HG02840 (cell line): ENCODE data around the gene LIN37.
"Not testable (repeated sequence)": the region's sequence is repeated elsewhere in the genome, so short reads cannot be mapped to it uniquely, and the experiment has no call there.

Experiments used
- ATAC-seq: cut with Tn5 transposase; IDR thresholded peaks from one replicate; pipeline ENCODE4 v1.9.1; 2021; ENCODE audit warnings: mild to moderate bottlenecking, moderate library complexity, moderate number of reproducible peaks; ENCODE audit not compliant: unreplicated experiment, low FRiP score

The LIN37 gene

DNA sequence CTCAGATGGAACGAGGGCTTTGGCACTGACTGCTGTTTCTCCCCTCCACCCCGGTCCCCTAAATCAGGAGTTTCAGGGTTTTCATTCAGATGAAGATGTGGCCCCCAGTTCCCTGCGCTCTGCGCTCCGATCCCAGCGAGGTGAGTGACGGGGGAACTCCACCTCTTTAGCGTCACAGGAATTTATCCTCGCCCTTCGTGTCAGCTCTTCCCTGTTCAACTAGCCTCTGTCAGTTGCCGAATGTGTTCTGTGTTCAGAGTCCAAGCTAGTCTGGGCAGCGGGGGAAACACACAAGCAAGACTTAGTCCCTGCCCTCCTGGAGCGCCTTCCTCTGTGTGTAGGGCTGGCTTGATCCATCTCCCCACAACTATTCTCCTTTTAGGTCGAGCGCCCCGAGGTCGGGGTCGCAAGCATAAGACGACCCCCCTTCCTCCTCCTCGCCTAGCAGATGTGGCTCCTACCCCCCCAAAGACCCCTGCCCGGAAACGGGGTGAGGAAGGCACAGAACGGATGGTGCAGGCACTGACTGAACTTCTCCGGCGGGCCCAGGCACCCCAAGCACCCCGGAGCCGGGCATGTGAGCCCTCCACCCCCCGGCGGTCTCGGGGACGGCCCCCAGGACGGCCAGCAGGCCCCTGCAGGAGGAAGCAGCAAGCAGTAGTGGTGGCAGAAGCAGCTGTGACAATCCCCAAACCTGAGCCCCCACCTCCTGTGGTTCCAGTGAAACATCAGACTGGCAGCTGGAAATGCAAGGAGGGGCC is 28.8 kb upstream of the LIN37 start:
- ATAC-seq: no peak

DNA sequence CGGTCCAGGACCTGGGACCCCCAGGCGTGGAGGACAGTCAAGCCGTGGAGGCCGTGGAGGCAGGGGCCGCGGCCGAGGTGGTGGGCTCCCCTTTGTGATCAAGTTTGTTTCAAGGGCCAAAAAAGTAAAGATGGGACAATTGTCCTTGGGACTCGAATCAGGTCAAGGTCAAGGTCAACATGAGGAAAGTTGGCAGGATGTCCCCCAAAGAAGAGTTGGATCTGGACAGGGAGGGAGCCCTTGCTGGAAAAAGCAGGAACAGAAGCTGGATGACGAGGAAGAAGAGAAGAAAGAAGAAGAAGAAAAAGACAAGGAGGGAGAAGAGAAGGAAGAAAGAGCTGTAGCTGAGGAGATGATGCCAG is 28.2 kb upstream of the LIN37 start:
- no peak for ATAC-seq

DNA sequence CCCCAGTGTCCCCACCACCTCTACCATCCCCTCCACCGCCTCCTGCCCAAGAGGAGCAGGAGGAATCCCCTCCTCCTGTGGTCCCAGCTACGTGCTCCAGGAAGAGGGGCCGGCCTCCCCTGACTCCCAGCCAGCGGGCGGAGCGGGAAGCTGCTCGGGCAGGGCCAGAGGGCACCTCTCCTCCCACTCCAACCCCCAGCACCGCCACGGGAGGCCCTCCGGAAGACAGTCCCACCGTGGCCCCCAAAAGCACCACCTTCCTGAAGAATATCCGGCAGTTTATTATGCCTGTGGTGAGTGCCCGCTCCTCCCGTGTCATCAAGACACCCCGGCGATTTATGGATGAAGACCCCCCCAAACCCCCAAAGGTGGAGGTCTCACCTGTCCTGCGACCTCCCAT is 27.7 kb upstream of the LIN37 start:
- no peak for ATAC-seq

DNA sequence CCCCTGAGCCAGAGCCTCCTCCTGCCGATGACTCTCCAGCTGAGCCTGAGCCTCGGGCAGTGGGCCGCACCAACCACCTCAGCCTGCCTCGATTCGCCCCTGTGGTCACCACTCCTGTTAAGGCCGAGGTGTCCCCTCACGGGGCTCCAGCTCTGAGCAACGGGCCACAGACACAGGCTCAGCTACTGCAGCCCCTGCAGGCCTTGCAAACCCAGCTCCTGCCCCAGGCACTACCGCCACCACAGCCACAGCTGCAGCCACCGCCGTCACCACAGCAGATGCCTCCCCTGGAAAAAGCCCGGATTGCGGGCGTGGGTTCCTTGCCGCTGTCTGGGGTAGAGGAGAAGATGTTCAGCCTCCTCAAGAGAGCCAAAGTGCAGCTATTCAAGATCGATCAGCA is 27.0 kb upstream of the LIN37 start:
- no peak for ATAC-seq

DNA sequence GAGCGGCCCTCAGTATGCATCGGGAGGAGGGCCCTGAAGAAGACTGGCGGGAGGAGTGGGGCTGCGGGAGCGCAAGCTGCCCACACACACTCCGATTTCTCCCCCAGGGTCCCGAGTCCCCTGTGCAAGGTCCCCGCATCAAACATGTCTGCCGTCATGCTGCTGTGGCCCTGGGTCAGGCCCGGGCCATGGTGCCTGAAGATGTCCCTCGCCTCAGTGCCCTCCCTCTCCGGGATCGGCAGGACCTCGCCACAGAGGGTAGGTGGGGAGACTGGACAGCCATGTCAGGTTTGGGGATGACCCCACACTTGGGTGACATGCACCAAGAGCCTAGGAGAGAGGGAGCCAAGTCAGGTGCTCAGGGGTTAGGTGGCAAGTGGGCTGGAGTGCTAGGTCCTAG is 25.9 kb upstream of the LIN37 start:
- no peak for ATAC-seq

DNA sequence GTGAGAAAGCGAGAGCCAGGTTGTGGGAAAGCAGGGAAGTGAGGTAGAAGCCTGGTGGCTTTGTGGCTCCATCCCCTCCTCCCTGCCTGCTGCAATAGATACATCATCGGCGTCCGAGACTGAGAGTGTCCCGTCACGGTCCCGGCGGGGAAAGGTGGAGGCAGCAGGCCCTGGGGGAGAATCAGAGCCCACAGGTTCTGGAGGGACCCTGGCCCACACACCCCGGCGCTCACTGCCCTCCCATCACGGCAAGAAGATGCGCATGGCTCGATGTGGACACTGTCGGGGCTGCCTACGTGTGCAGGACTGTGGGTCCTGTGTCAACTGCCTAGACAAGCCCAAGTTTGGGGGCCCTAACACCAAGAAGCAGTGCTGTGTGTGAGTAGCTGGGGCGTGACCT is 25.5 kb upstream of the LIN37 start:
- no peak for ATAC-seq

DNA sequence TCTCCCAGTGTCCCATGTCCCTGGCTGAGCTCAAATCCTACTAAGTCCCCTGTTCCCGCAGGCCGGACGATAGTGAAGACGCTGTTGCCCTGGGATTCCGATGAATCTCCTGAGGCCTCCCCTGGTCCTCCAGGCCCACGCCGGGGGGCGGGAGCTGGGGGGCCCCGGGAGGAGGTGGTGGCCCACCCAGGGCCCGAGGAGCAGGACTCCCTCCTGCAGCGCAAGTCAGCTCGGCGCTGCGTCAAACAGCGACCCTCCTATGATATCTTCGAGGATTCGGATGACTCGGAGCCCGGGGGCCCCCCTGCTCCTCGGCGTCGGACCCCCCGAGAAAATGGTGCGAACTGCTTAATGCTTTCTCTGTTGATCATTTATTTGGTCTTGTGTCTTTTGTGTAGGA is 24.7 kb upstream of the LIN37 start:
- ATAC-seq: no peak

DNA sequence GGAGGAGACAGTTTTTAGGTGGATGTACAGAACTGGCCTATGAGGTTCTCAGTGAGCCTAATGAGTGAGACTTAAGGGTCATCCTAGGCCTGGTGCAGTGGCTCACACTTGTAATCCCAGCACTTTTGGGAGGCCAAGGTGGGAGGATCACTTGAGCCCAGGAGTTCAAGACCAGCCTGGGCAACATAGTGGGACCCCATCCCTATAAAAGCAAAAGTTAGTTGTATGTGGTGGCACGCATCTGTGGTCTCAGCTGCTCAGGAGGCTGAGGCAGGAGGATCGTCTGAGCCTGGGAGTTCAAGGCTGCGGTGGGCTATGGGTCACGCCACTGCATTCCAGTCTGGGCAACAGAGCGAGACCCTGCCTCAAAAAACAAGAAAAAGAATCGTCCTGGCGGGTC is 24.2 kb upstream of the LIN37 start:
- ATAC-seq: not testable (repeated sequence)

DNA sequence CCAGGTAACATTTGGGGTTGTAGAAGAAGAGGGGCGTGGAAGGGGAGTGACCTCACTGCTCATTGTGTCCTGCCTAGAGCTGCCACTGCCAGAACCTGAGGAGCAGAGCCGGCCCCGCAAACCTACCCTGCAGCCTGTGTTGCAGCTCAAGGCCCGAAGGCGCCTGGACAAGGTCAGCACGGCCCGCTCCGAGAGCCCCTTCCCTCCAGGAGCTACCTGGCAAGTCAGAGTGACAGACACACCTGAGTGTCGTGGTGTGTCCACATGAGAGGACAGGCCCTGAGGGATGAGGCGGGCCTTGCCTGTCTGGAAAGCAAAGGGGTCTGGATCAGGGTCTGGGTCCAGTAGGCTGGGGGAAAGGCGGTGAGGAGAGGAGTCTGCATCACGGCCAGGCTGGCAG is 23.8 kb upstream of the LIN37 start:
- no peak for ATAC-seq

DNA sequence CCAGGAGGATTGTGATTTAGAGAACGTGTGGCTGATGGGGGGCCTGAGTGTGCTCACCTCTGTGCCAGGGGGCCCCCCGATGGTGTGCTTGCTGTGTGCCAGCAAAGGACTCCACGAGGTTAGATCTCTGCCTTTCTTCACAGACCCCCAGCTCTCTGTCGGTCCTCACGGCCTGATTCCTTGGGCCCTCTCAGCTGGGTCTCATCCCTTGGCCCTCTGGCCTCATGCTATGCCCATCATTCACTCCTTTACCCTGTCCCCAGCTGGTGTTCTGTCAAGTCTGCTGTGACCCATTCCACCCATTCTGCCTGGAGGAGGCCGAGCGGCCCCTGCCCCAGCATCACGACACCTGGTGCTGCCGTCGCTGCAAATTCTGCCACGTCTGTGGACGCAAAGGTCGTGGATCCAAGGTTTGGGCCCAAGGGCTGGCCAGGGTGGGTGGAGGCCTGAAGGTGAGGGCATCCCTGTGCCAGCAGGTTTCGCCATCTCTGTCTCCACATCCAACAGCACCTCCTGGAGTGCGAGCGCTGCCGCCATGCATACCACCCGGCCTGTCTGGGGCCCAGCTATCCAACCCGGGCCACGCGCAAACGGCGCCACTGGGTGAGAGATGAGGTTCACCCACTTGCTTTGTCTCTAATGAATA is 23.0 kb upstream of the LIN37 start:
- no peak for ATAC-seq

DNA sequence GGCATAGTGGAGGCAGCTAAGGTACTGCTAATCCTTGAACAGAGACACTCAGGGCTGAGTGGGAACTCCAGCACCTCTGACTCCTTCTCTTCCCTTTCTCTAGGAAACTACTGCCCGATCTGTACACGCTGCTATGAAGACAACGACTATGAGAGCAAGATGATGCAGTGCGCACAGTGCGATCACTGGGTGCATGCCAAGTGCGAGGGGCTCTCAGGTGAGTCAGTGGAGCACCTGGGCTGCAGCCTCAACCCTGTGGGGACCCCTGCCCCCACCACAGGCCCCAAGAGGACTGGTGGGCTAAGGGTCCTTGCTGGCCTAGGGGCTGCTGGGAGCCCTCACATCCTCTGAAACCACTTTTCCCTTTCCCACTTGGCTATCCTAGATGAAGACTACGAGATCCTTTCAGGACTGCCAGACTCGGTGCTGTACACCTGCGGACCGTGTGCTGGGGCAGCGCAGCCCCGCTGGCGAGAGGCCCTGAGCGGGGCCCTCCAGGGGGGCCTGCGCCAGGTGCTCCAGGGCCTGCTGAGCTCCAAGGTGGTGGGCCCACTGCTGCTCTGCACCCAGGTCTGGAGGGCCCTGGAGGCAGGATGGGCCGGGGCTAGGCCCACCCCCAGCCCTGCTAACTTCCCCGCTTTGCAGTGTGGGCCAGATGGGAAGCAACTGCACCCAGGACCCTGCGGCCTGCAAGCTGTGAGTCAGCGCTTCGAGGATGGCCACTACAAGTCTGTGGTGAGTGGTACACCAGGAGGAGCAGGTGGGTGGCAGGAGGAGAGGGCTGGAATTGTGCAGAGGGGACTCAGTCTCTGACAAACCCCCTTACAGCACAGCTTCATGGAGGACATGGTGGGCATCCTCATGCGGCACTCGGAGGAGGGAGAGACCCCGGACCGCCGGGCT is 21.1 kb upstream of the LIN37 start:
- no peak for ATAC-seq

DNA sequence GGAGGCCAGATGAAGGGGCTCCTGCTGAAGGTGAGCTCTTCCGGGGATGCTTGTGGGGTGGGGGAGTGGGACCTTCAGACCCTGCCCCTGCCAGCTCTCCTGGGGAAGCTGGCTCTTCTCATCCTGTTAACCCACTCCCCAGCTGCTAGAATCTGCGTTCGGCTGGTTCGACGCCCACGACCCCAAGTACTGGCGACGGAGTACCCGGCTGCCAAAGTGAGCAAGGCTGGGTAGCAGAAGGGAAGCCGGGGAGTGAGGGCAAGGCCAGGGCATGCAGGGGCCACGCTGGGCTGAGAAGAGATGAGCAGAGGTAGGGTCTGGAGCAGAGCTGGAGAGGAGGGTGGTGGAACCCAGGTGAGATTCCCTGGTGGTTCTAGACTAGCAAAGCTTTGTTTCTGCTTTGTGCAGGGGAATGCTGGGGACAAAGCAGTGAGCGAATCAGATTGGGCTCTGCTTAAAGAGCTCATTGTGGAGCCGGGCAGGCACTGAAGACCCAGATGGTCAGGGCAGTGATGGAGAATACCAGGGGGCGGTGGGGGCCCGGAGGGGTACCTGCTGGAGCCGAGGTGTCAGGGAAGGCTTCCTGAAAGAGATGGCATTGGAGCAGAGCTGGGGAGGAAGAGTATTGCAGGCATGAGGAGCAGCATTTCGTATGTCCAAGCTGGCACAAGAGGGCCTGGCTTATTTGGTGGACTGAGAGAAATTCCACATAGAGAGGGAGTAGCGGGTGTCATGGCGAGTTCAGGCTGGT is 20.2 kb upstream of the LIN37 start:
- ATAC-seq: no peak

DNA sequence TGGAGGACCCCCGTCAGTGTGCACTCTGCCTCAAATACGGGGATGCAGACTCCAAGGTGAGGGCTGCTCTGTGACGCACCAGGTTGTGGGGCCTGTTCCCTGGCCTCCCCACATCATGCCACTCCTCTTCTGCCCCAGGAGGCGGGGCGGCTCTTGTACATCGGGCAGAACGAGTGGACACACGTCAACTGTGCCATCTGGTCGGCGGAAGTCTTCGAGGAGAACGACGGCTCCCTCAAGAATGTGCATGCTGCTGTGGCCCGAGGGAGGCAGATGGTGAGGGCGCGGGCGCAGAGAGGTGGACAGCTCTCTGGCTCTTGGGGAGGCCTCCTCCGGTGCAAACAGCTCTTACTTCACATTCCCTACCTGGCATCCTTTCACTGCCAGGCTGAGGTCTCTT is 19.4 kb upstream of the LIN37 start:
- ATAC-seq: no peak

DNA sequence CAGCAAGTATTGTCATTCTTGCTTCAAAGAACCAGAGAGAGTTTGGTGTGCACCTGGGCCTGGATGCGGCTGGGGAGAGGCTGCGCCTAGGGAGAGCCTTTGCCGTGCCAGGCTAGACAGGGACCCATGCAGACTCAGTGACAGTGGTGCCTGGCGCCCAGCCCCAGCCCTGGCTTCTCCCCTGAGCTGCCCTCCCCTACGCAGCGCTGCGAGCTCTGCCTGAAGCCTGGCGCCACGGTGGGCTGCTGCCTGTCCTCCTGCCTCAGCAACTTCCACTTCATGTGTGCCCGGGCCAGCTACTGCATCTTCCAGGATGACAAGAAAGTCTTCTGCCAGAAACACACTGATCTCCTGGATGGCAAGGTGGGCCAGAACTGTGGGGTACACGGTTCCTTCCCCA is 18.6 kb upstream of the LIN37 start:
- no peak for ATAC-seq

DNA sequence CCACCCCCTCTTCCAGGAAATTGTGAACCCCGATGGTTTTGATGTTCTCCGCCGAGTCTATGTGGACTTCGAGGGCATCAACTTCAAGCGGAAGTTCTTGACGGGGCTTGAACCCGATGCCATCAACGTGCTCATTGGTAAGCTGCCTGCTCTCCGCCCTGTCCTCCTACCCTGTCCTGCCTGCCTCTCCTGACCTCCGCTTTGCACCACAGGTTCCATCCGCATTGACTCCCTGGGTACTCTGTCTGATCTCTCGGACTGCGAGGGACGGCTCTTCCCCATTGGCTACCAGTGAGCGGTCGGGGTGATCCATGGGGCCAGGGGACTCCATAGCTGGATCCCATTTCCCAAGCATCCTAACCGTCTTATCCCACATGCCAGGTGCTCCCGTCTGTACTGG is 18.1 kb upstream of the LIN37 start:
- no peak for ATAC-seq

DNA sequence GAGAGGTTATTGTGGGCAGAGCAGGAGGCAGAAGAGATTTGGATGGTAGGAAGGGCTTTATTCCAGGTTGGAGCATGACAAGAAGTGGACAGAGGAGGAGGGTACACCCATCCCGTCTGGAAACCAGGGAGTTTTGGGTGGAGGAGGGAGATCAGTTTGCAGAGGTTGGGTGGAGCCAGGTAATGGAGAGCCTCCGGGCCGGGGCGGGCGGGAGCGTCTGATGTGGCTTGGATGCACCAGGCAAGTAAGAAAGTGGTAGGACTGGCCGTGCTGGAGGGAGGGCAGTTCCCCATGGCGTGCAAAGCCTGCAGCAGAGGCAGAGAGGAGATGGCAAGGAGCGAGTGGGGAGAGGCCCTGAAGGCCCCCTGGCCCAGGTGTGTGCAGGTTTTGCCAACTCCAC is 17.0 kb upstream of the LIN37 start:
- no peak for ATAC-seq

DNA sequence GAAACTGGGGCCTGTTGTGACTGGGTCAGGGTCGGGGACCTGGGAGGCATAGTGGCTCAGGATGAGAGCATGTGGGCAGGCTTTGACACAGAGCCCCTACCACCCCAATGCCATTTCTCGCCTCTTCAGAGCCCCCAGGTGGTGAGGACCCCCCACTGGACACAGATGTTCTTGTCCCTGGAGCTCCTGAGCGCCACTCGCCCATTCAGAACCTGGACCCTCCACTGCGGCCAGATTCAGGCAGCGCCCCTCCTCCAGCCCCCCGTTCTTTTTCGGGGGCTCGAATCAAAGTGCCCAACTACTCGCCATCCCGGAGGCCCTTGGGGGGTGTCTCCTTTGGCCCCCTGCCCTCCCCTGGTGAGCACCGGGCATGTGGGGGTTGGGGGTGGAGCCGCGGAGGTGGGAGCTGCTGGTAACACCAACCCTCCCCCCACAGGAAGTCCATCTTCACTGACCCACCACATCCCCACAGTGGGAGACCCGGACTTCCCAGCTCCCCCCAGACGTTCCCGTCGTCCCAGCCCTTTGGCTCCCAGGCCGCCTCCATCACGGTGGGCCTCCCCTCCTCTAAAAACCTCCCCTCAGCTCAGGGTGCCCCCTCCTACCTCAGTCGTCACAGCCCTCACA is 16.5 kb upstream of the LIN37 start:
- ATAC-seq: no peak

DNA sequence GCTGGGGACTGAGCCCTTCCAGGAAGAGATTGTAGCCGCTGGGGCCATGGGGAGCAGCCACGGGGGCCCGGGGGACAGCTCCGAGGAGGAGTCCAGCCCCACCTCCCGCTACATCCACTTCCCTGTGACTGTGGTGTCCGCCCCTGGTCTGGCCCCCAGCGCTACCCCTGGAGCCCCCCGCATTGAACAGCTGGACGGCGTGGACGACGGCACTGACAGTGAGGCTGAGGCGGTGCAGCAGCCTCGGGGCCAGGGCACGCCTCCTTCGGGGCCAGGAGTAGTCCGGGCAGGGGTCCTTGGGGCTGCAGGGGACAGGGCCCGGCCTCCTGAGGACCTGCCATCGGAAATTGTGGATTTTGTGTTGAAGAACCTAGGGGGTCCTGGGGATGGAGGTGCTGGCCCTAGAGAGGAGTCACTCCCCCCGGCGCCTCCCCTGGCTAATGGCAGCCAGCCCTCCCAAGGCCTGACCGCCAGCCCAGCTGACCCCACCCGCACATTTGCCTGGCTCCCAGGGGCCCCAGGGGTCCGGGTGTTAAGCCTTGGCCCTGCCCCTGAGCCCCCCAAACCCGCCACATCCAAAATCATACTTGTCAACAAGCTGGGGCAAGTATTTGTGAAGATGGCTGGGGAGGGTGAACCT is 15.7 kb upstream of the LIN37 start:
- ATAC-seq: no peak

DNA sequence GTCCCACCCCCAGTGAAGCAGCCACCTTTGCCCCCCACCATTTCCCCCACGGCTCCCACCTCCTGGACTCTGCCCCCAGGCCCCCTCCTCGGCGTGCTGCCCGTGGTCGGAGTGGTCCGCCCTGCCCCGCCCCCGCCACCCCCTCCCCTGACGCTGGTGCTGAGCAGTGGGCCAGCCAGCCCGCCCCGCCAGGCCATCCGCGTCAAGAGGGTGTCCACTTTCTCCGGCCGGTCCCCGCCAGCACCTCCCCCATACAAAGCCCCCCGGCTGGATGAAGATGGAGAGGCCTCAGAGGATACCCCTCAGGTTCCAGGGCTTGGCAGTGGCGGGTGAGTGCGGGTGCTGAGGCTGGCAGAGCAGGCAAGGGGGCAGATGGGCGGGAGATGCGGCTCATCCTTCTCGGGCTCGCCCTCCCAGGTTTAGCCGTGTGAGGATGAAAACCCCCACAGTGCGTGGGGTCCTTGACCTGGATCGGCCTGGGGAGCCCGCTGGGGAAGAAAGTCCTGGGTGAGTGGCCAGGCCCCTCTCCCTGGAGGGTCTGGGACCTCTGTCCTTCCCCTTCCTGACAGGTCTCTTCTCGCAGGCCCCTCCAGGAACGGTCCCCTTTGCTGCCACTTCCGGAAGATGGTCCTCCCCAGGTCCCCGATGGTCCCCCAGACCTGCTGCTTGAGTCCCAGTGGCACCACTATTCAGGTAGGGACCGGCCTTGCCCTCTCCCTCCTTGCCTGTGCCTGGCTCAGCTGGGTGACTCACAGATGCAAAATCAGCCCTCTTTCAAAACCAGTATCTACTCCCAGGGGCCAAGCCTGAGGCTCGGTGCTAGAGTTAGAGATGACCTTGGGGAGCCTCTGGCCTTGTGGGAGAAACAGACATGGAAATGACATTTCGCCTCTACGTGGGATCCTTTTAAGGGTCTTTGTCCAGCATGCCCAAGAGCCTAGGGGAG is 14.9 kb upstream of the LIN37 start:
- ATAC-seq: no peak
